ENCODE data around the gene NTMT1. TPM values are rescaled to one million over a fixed set of nuclear protein-coding genes. Genes with fewer than 3 reads are reported as not detected.
A peak's percentile ranks its signal among the peaks of the same experiment; 100 is the strongest.
"Not testable (repeated sequence)": the region's sequence is repeated elsewhere in the genome, so short reads cannot be mapped to it uniquely, and the experiment has no call there.

The NTMT1 gene
- total RNA-seq, 1 experiment from 2014 or later, result 21.5 TPM

- DNase-seq (ENCODE audit: low read depth), result no peak
Measured at GRCh38 chr9:129615407-129616285, 10.3 kb upstream of the NTMT1 start.

- DNase-seq (ENCODE audit: low read depth), result no peak
Measured at GRCh38 chr9:129617167-129617566, 8.8 kb upstream of the NTMT1 start.

GRCh38 chr9:129619787-129620668, 5.9 kb upstream of the NTMT1 start:
- DNase-seq (ENCODE audit: low read depth), result no peak

- DNase-seq (ENCODE audit: low read depth), result no peak
Measured at GRCh38 chr9:129620669-129621295, 5.2 kb upstream of the NTMT1 start, which contains the start of gene C9orf50. TSS of gene C9orf50 (minus strand) at chr9:129621101. CDS start at chr9:129620574, 527 bp downstream.

- no peak for DNase-seq (ENCODE audit: low read depth)
Measured at GRCh38 chr9:129623331-129623730, 2.6 kb upstream of the NTMT1 start.

GRCh38 chr9:129624168-129624759, 1.7 kb upstream of the NTMT1 start:
- DNase-seq (ENCODE audit: low read depth), result no peak

- DNase-seq (ENCODE audit: low read depth), result no peak
Measured at GRCh38 chr9:129624947-129625346, 1.0 kb upstream of the NTMT1 start.

GRCh38 chr9:129626625-129627284, 792 bp downstream of the NTMT1 start:
- DNase-seq (ENCODE audit: low read depth), result peak; percentile 57

- DNase-seq (ENCODE audit: low read depth), result no peak
Measured at GRCh38 chr9:129627556-129628440, 1.8 kb downstream of the NTMT1 start.

- DNase-seq (ENCODE audit: low read depth), result no peak
Measured at GRCh38 chr9:129628709-129629108, 2.7 kb downstream of the NTMT1 start.

- no peak for DNase-seq (ENCODE audit: low read depth)
Measured at GRCh38 chr9:129629251-129629820, 3.4 kb downstream of the NTMT1 start.

GRCh38 chr9:129630967-129631673, 5.2 kb downstream of the NTMT1 start:
- no peak for DNase-seq (ENCODE audit: low read depth)

- no peak for DNase-seq (ENCODE audit: low read depth)
Measured at GRCh38 chr9:129631674-129632129, 5.7 kb downstream of the NTMT1 start.

GRCh38 chr9:129632460-129632859, 6.5 kb downstream of the NTMT1 start:
- no peak for DNase-seq (ENCODE audit: low read depth)

GRCh38 chr9:129633207-129633606, 7.2 kb downstream of the NTMT1 start:
- no peak for DNase-seq (ENCODE audit: low read depth)

GRCh38 chr9:129633848-129634247, 7.9 kb downstream of the NTMT1 start:
- no peak for DNase-seq (ENCODE audit: low read depth)

- no peak for DNase-seq (ENCODE audit: low read depth)
Measured at GRCh38 chr9:129635099-129636065, 9.4 kb downstream of the NTMT1 start.

GRCh38 chr9:129636343-129636742, 10.4 kb downstream of the NTMT1 start:
- DNase-seq (ENCODE audit: low read depth), result not testable (repeated sequence)
